Skin of body (tissue), 2 donors: Measurements from ENCODE around the gene PGAM5. TPM values are rescaled to one million over a fixed set of nuclear protein-coding genes. Genes with fewer than 3 reads are reported as not detected.
"Not testable (repeated sequence)": the region's sequence is repeated elsewhere in the genome, so short reads cannot be mapped to it uniquely, and the experiment has no call there.

Source experiments
- DNase-seq: peaks from one replicate; lab custom pipeline; 2025; lab: John Stamatoyannopoulos, UW
- total RNA-seq: library from RNA; depleted of rRNA; stranded (reverse); fragments of >200 nt; gene quantifications from one replicate; pipeline ENCODE4 v1.2.3, GENCODE V29; 2014

Gene PGAM5
- total RNA-seq, 1 donor from 2014 or later, result 16.3 TPM

DNA sequence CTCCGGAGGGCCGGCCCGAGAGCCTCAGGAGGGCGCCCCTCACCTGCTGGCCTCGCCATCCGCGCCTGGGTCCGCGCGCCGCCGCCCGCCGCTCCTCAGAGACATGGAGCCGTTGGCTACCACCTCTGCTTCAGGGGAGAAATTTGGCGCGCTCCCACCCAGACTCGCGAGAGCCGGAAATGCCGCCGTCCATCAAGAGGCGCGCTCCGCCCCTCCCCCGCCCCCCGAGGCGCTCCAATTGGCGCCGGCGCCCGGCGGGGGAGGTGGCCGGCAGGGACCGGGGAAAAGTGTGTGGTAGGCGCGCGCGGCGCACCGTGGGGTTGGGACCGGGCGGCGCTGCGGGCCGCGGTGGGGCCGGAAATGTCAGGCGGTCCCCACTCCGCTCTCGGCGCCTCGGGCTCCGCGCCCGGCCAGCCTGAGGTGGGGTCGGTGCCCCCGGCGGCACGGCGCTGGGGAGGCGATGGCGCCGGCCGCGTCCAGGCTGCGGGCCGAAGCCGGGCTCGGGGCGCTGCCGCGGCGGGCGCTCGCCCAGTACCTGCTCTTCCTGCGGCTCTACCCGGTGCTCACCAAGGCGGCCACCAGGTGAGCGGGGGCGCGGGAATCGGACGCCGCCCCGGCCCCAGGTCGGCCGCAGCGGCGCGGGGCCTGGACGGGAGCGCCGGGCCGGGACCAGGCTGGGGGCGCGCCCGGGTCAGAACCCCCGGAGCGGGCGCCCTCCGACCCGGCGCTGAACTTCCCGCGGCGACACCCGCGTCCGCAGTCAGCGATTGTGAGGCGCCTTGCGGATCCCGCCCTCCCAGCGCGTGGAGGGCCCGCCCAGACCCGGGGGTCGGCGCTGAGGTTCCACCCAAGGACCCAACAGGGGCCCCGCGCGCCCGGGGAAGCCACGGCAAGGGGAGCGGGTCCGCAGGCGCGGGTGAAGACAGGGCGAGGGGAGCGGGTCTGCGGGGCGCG is 23.2 kb upstream of the PGAM5 start, which contains the start of the genes POLE and PXMP2:
POLE (minus strand) TSS at position 132 of the 954 bp plus-strand sequence; CDS start at position 105, 27 bp downstream.
PXMP2 (plus strand) TSS at position 377 of the 954 bp plus-strand sequence; CDS start at position 461, 84 bp downstream.
- DNase-seq, result peak; percentile 89

DNA sequence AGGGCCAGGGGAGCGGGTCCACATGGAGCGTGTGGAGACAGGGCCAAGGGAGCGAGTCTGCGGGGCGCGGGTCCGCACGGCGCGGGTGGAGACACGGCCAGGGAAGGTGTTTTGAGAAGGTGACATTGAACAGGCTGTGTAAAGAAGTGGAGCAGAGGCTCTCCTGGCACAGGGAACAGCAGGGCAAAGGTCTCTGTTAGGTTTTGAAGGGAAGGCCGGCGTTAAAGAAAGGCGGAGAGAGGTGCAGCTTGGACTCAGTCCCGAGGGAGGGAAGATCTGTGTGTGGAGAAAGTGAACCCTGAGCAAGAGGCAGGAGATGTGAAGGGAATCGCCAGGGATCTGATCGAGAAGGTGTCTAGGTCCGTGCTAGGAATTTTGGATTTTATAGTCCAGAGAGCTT is 21.4 kb upstream of the PGAM5 start:
- DNase-seq, result no peak

DNA sequence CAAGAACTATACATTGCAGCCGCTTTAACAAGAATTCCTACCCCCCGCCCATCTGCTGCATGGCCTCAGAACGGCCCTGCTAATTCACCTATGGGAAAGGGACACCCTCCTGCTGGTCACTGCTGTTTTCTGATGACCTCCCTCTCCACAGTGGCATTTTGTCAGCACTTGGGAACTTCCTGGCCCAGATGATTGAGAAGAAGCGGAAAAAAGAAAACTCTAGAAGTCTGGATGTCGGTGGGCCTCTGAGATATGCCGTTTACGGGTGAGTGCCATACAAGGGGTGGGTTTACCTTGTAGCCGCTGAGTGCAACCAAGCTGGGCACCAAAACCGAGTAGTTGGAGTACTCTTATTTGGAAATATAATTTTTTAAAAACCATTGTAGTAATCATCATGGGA is 20.5 kb upstream of the PGAM5 start:
- DNase-seq, result no peak

DNA sequence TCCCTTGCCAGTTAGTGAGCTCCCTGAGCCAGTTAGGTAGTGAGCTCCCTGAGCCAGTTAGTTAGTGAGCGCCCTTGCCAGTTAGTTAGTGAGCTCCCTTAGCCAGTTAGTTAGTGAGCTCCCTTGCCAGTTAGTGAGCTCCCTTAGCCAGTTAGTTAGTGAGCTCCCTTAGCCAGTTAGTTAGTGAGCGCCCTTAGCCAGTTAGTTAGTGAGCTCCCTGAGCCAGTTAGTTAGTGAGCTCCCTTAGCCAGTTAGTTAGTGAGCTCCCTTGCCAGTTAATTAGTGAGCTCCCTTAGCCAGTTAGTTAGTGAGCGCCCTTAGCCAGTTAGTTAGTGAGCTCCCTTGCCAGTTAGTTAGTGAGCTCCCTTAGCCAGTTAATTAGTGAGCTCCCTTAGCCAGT is 18.6 kb upstream of the PGAM5 start:
- not testable (repeated sequence) for DNase-seq

DNA sequence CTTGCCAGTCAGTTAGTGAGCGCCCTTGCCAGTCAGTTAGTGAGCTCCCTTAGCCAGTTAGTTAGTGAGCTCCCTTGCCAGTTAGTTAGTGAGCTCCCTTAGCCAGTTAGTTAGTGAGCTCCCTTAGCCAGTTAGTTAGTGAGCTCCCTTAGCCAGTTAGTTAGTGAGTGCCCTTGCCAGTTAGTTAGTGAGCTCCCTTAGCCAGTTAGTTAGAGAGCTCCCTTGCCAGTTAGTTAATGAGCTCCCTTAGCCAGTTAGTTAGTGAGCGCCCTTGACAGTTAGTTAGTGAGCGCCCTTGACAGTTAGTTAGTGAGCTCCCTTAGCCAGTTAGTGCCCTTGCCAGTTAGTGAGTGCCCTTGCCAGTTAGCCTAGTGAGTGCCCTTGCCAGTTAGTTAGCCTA is 15.8 kb upstream of the PGAM5 start:
- DNase-seq, result not testable (repeated sequence)

DNA sequence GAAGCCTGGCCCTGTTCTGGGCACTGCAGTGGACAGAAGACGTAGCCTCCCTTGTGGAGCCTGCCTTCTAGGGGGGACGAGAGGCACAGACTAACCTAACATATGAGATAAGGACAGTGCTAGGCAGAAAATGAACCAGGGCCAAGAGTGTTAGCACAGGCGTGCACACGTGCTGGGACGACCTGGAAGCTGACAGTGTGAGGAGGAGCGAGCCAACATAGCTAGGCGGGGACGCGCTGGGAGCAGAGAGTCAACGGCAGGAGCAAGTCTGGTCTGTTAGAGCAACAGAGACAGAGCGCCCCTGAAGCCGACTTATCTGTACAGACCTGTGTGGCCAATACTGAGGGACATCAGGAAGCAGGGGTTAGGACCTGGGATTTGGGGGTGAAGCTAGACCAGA is 15.2 kb upstream of the PGAM5 start:
- no peak for DNase-seq

DNA sequence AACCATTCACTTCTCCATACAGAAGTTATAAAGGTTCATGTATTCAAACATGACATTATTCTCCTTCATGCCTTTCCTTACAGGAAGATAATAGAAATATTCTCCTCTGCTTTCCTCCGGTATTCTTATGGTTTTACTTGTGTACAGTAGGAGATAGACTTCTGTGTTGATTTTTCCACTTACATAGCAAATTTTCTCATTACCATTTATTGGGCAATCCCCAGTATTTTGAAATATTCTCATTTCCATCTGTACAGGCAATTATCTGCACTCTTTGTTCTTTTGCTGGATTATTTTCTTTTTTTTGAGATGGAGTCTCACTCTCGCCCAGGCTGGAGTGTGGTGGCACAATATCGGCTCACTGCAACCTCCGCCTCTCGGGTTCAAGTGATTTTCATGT is 12.3 kb upstream of the PGAM5 start:
- no peak for DNase-seq

DNA sequence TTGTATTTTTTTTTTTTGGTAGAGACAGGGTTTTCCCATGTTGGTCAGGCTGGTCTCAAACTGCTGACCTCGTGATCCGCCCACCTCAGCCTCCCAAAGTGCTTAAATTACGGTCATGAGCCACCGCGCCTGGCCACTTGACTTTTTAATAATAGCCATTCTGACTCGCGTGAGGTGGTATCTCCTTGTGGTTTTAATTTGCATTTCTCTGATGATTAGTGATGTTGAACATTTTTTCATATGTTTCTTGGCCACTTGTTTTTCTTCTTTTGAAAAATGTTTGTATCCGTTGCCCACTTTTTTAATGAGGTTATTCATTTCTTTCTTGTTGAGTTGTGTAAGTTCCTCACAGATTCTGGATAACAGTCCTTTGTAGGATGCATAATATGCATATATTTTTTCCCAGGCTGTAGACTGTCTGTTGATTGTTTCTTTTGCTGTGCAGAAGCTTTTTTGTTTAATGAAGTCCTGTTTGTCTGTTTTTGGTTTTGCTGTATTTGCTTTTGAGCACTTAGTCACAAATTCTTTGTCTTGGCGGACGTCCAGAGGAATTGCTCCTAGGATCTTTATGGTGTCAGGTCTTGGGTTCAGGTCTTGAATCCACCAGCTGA is 10.3 kb upstream of the PGAM5 start:
- no peak for DNase-seq

DNA sequence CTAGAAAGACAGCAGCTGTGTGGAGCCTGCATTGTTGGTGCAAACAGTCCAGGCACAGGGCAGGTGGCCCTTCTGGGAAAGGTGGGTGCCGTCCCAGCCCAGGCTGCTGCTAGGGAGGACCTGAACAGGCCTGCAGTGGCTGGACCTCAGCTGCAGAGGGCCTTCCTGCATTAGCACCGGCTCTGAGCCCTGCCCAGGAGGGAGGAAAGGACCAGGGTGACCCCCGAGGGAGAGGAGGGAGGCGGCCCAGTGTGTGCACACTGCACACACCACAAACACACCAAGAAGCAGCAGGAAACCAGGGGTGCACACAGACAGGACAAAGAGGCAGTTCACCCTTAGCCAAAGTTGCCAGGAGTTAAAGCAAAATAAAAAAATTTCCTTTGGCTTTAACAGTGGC is 8.0 kb upstream of the PGAM5 start:
- no peak for DNase-seq

DNA sequence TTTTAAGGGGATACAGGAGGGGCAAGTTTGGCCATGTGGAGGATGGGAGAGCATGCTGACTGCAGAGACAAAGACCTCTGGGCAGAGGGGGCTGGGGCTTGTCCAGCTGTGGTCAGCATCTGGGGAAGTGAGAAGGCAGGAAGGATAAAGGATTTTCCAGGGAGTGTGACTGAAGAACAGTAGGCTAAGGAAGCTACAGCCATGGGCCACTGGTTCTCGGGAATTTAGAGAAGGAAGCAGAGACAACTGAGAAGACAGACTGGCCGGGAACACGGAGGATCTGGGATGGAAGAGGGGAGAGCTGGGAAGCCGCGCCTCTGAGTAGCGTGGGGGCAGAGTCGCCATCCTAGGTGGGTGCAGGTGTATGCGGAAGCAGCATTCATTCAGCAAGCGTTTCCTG is 7.0 kb upstream of the PGAM5 start:
- no peak for DNase-seq

DNA sequence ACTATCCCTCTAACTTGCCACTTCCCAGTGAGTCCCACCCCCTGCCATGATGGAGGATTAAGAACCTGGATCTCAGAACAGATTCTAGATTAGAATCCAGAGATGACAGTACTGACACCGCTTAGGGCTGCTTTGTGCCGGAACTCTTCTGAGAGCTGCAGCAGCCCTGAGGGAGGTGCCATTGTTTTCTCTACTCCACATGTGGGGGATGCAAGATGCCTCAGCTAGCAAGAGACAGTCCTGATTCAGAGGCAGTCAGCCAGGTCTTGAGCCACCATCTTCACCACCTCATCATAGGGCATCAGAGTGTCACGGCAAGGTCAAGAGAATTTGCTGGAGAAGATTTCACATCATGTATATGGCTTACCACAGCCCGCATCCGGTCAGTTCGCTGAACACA is 3.4 kb upstream of the PGAM5 start:
- DNase-seq, result no peak

DNA sequence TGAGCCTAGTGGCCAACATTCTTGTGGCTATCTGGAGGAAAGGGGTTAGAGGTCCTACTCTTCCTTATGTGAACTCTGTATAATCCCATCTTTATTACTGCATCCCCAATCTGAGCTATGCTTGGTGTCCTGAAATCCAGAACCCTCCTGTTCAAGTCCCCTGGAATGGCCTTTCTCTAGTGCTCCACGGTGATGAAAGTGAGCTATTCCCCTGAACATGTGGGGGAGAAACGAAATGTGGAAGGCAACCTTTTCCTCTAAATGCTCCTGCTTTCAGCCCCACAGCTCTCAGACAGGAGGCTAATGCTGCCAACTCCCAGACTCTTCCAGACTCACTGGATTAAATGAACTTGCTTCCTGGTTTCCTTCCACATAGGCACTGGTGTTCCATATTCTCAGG is 2.5 kb upstream of the PGAM5 start:
- DNase-seq, result no peak

DNA sequence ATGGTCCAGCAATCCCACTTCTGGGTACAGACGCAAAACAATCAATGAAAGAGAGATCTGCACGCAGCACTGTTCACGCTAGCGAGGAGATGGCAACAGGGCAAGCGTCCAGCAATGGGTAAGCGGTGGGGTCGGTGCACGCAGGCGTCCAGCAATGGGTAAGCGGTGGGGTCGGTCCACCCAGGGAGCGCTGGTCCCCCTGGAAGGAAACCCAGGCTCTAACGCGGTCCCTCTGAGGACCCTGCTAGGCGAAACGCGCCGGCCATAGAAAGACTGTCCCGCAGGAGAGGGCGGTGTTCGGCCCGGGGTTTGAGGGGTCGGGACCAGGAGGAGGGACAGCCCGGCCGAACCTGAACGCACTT is 618 bp upstream of the PGAM5 start:
- DNase-seq, result no peak

DNA sequence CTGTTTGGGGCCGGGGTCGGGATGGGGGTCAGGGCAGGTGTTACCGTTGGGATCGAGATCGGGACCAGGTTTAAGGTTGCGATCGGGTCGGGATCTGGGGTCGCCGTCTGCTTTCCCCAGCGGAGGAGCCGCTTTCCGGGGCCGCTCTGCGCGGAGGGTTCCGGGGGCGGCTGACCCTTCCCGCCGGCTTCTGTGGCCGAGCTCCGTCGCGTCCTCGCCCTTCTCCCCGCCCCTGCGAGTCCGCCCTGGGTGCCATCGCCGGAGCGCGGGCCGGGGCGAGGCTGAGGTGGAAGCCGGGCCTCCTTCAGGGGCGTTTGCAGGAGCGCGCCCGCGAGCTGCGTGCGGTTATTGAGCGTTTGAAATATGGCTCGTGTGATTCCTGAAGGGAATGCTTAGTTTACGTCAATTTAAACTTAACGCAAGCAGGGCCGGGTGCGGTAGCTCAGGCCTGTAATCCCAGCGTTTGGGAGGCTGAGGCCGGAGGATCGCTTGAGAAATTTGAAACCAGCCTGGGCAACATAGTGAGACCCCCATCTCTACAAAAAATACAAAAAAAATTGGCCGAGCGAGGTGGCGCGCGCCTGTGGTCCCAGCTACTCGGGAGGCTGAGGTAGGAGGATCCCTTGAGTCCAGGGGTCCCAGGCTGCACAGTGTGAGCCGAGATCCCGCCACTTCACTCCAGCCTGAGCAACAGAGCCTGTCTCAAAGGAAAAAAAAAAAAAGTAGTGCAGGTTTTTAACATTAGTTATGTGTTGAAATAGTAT is 620 bp downstream of the PGAM5 start:
- no peak for DNase-seq

DNA sequence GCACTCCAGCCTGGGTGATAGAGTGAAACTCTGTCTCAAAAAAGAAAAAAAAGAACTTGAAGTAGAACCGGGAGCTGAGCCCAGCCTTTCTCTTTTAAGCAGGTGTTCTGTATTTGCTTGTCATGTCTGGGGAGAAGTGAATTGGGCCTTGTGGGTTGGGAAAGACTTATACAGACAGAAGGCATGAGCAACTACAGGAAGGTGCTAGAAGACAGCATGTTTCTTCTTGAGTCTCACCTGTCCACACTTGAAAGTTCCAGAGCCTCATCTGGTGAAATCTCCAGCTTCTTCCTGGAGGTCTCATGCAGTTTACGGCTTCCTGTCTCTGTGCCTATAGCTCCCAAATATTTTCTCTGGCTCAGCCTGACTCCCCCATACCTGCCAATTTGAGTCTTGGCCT is 2.5 kb downstream of the PGAM5 start:
- DNase-seq, result no peak

DNA sequence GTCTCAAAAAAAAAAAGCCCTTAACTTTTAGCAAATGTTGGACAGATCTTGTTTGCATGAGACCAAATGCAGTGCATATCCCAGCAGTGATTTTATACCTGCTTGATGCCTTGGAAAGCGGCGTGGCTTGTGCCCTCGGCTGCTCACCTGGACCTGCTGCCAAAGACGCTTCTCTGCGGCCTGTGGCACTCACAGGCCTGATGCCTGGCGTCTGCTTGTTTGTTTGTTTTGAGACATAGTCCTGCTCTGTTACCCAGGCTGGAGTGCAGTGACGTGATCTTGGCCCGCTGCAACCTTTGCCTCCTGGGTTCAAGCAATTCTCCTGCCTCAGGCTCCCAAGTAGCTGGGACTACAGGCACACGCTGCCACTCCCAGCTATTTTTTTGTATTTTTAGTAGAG is 5.2 kb downstream of the PGAM5 start:
- no peak for DNase-seq

DNA sequence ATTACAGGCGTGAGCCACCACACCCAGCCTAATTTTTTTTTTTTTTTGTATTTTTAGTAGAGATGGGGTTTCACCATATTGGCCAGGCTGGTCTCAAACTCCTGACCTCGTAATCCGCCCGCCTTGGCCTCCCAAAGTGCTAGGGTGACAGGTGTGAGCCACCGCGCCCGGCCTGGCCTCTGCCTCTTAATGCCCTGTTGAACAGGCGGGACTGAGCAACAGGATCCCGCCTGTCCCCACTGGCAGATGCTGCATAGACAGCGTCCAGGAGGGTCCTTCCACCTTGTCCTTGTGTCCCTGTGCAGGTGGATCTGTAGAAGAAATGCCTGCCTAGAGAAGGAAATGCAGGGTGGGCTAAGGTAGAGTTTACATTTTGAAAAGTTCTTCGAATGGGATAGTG is 5.7 kb downstream of the PGAM5 start:
- DNase-seq, result no peak

DNA sequence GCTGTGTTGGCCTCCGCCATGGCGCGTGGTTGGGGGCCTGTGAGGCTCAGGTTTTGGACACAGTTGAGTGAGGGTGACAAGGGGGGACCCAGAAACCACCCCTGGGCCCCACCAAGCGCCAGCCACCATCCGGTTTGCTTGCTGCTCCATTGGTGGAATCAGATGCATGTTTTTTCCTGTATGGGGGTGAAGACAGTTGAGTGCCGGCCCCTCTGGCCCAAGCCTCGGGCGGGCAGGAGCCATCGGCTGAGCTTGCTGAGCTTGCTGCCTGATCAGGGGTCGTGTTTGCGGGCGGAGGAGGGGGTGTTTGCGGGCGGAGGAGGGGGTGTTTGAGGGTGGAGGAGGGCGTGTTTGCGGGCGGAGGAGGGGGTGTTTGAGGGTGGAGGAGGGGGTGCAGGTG is 6.4 kb downstream of the PGAM5 start:
- DNase-seq, result no peak

DNA sequence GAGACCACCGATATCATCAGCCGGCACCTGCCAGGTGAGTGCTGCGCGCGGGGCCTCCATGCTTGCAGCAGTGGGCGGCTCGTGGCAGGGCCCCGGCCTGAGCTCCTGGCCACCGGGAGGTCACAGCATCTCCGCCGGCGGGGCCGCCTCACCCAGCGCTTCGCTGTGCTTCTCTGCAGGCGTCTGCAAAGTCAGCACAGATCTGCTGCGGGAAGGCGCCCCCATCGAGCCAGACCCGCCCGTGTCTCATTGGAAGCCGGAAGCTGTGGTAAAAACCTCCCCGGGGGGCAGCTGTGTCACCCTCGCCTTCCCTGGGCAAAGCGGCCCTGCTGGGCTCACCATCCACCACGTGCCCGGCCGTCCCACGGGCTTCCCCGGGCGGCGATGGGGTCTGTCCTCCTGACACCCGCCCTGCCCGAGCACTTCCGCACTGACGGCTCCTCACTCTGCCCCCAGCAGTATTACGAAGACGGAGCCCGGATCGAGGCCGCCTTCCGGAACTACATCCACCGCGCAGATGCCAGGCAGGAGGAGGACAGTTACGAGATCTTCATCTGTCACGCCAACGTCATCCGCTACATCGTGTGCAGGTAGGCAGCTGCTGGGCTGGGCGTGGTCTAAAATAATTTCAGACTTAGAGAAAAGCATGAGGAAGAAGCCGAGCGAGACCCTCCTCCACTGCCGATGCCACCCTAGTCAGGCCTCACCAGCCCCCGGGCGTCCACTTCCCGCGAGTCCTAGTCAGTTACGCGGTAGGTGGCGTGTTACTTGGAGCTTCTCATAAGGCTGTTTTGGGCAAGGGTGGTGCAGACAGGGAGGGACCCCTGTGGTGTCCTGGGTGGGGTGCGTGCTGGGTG is 7.1 kb downstream of the PGAM5 start:
- DNase-seq, result no peak

DNA sequence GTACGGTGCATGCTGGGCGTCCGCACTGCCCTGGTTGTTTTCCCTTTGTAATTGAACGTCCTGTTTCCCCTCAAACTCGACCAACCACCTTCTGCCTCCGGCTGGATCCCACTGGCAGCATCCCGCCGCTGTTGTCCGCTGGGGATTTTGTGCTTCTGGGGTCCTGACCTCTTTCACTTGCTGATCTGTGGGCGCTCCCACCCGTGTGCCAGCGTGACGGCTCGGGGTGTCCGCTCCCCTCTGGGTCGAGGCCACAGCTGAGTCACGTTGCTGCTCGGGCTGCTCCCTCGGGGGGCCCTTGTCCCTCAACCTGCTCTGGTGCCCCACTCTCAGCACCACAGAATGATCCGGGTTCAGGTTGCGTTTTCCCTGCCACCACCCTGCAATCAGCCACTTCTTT is 8.0 kb downstream of the PGAM5 start:
- DNase-seq, result no peak
